Upper lobe of left lung (tissue), 6 donors: ENCODE measurements around the gene VPS26B. TPM values are rescaled to one million over a fixed set of nuclear protein-coding genes. Genes with fewer than 3 reads are reported as not detected.

Source experiments
- ATAC-seq, 2 donors: fragments of 200-7000 bp; cut with Tn5 transposase; one replicate each; pipeline ENCODE4 v1.9.1; 2022; ENCODE audit warnings: mild to moderate bottlenecking in 2 of 2, moderate library complexity in 2 of 2; ENCODE audit not compliant: low FRiP score in 2 of 2
- DNase-seq, 2 donors: peaks; one replicate each; pipeline ENCODE4 v3.0.0-alpha.2; 2019 to 2020
- H3K27ac ChIP-seq, 4 donors: fragments of 200-600 bp; sonication (generic); one replicate each; pipeline ENCODE4 v1.5.1; 2016 to 2019
- H3K27me3 ChIP-seq, 4 donors: fragments of 200-600 bp; sonication (generic); one replicate each; pipeline ENCODE4 v1.5.1; 2017 to 2019
- H3K36me3 ChIP-seq, 4 donors: fragments of 200-600 bp; sonication (generic); one replicate each; pipeline ENCODE4 v1.5.1; 2016 to 2019
- H3K4me1 ChIP-seq, 4 donors: fragments of 200-600 bp; sonication (generic); one replicate each; pipeline ENCODE4 v1.5.1; 2018 to 2019
- H3K4me3 ChIP-seq, 4 donors: fragments of 200-600 bp; sonication (generic); one replicate each; pipeline ENCODE4 v1.5.1; 2017 to 2019; ENCODE audit warnings: mild to moderate bottlenecking in 2 of 4, moderate library complexity in 1 of 4
- H3K9me3 ChIP-seq, 4 donors: fragments of 200-600 bp; sonication (generic); one replicate each; pipeline ENCODE4 v1.5.1; 2018 to 2019
- CTCF ChIP-seq, 6 experiments: fragments of 450-650 bp in 4 of 6; fragments of 200-600 bp in 2 of 6; sonication (generic) in 2 of 6; IDR thresholded peaks; one replicate each; pipeline ENCODE4 v1.5.1; 2016 to 2019; ENCODE audit warnings: antibody characterized with exemption in 6 of 6
- EP300 ChIP-seq, 4 donors: sonication (generic); formaldehyde crosslinking; IDR thresholded peaks; one replicate each; pipeline ENCODE4 v1.5.1; 2017; ENCODE audit warnings: antibody characterized with exemption in 4 of 4, control low read depth in 2 of 4
- POLR2A ChIP-seq, 4 donors: fragments of 450-650 bp; IDR thresholded peaks; one replicate each; pipeline ENCODE4 v1.5.1; 2016 to 2017; ENCODE audit warnings: antibody characterized with exemption in 4 of 4, mild to moderate bottlenecking in 2 of 4
- POLR2AphosphoS5 ChIP-seq, 2 donors: sonication (generic); formaldehyde crosslinking; IDR thresholded peaks; one replicate each; pipeline ENCODE4 v1.5.1; 2017; ENCODE audit warnings: antibody characterized with exemption in 2 of 2
- WGBS, 2 donors: methylation state at CpG; one replicate each; pipeline ENCODE4 v1.1.5; 2017 to 2018; 5-methylcytosine and 5-hydroxymethylcytosine counted together
- total RNA-seq, 6 donors: library from RNA; depleted of rRNA in 4 of 6; stranded (reverse); fragments of >200 nt in 4 of 6; gene quantifications; one replicate each; pipeline versions ENCODE4 v1.1.0 to v1.2.1, GENCODE V29; 2016 to 2021
- donor health status: DM: no; HTN: no; CAD: no; lungs with moderate emphysema.
- donor health status: DM: no; HTN: yes; CAD: no; lungs with severe emphysema.

Gene VPS26B
- total RNA-seq, 6 donors from 2014 or later = 27.2 to 42.6 (median 35.8) TPM

- H3K4me1 ChIP-seq = peaks cover 13 to 21% (median 16%) of the 10 kb centered on the region in 4 donors
- H3K9me3 ChIP-seq = no peaks in the 10 kb centered on the region
- TF ChIP-seq EP300 (IDR thresholded peaks at IDR 0.05) (no peak), POLR2AphosphoS5 (IDR thresholded peaks at IDR 0.05) (no peak), POLR2A (IDR thresholded peaks at IDR 0.05) (no peak), CTCF (IDR thresholded peaks at IDR 0.05) (no peak)
- ATAC-seq = no peak
- H3K4me3 ChIP-seq = no peak overlapping the region
- H3K36me3 ChIP-seq = peaks cover 0 to 3% (median 0%) of the 10 kb centered on the region in 4 donors
- 43 to 44% methylated on average over 3 to 5 of the region's 5 CpGs for WGBS, 2 donors
- H3K27me3 ChIP-seq = peaks cover 0 to 17% (median 3%) of the 10 kb centered on the region in 4 donors
- no peak for DNase-seq
- no peak overlapping the region for H3K27ac ChIP-seq
These were observed 45.8 kb downstream of the VPS26B start for GRCh38 chr11:134270250-134270714.

GRCh38 chr11:134271978-134272377, 47.5 kb downstream of the VPS26B start:
- Histone ChIP-seq H3K4me3 (no peak overlapping the region), H3K4me1 (peaks cover 20 to 26% (median 22%) of the 10 kb centered on the region in 4 donors), H3K27ac (no peak overlapping the region), H3K36me3 (no peaks in the 10 kb centered on the region), H3K9me3 (no peaks in the 10 kb centered on the region), H3K27me3 (peaks cover 3 to 34% (median 19%) of the 10 kb centered on the region in 4 donors)
- TF ChIP-seq CTCF (IDR thresholded peaks at IDR 0.05) = no peak
- no peak for TF ChIP-seq POLR2A (IDR thresholded peaks at IDR 0.05)
- no peak for TF ChIP-seq POLR2AphosphoS5 (IDR thresholded peaks at IDR 0.05)
- TF ChIP-seq EP300 (IDR thresholded peaks at IDR 0.05) = no peak
- WGBS, 2 donors = 90 to 91% methylated on average over 4 of the region's 4 CpGs
- ATAC-seq = no peak
- DNase-seq = no peak

- DNase-seq (peak in 1 of 2 donors; percentile 54), ATAC-seq (no peak)
- no peaks in the 10 kb centered on the region for H3K36me3 ChIP-seq
- no peaks in the 10 kb centered on the region for H3K9me3 ChIP-seq
- peaks cover 20 to 24% (median 22%) of the 10 kb centered on the region in 4 donors for H3K4me1 ChIP-seq
- H3K27me3 ChIP-seq = peaks cover 3 to 40% (median 24%) of the 10 kb centered on the region in 4 donors
- H3K4me3 ChIP-seq = no peak overlapping the region
- 34 to 36% methylated on average over 18 of the region's 18 CpGs for WGBS, 2 donors
- TF ChIP-seq POLR2AphosphoS5 (IDR thresholded peaks at IDR 0.05) = peak in 1 of 2 donors; percentile 16
- TF ChIP-seq EP300 (IDR thresholded peaks at IDR 0.05) = no peak
- no peak overlapping the region for H3K27ac ChIP-seq
These were observed 48.2 kb downstream of the VPS26B start for GRCh38 chr11:134272381-134273316.

GRCh38 chr11:134273317-134273712, 48.8 kb downstream of the VPS26B start:
- TF ChIP-seq POLR2A (IDR thresholded peaks at IDR 0.05) = no peak
- TF ChIP-seq EP300 (IDR thresholded peaks at IDR 0.05) = no peak
- TF ChIP-seq CTCF (IDR thresholded peaks at IDR 0.05) = no peak
- no peak for TF ChIP-seq POLR2AphosphoS5 (IDR thresholded peaks at IDR 0.05)
- DNase-seq (no peak), ATAC-seq (no peak)
- H3K9me3 ChIP-seq = no peaks in the 10 kb centered on the region
- H3K27me3 ChIP-seq = peaks cover 3 to 43% (median 25%) of the 10 kb centered on the region in 4 donors
- H3K4me3 ChIP-seq = no peak overlapping the region
- no peaks in the 10 kb centered on the region for H3K36me3 ChIP-seq
- 32 to 35% methylated on average over 3 of the region's 3 CpGs for WGBS, 2 donors
- H3K4me1 ChIP-seq = peaks cover 20 to 22% (median 21%) of the 10 kb centered on the region in 4 donors
- H3K27ac ChIP-seq = no peak overlapping the region

GRCh38 chr11:134275188-134275533, 50.7 kb downstream of the VPS26B start:
- peak overlapping the region in 1 of 4 donors; percentile 41 for H3K4me3 ChIP-seq

More at GRCh38 chr11:134275188-134275533, 50.7 kb downstream of the VPS26B start:
- peaks cover 20 to 22% (median 21%) of the 10 kb centered on the region in 4 donors for H3K4me1 ChIP-seq
- H3K36me3 ChIP-seq = no peaks in the 10 kb centered on the region
- DNase-seq (no peak), ATAC-seq (no peak)
- H3K27ac ChIP-seq = no peak overlapping the region
- 23 to 30% methylated on average over 5 of the region's 5 CpGs for WGBS, 2 donors
- peaks cover 3 to 43% (median 25%) of the 10 kb centered on the region in 4 donors for H3K27me3 ChIP-seq
- H3K9me3 ChIP-seq = no peaks in the 10 kb centered on the region
- TF ChIP-seq POLR2A (IDR thresholded peaks at IDR 0.05) = no peak
- no peak for TF ChIP-seq EP300 (IDR thresholded peaks at IDR 0.05)
- TF ChIP-seq CTCF (IDR thresholded peaks at IDR 0.05) = no peak
- TF ChIP-seq POLR2AphosphoS5 (IDR thresholded peaks at IDR 0.05) = no peak
